Measurements from ENCODE around the gene WWOX. TPM values are rescaled to one million over a fixed set of nuclear protein-coding genes. Genes with fewer than 3 reads are reported as not detected.

Gene WWOX
- total RNA-seq, 4 donors from 2014 or later = 21.4 to 55.6 (median 33.2) TPM

DNA sequence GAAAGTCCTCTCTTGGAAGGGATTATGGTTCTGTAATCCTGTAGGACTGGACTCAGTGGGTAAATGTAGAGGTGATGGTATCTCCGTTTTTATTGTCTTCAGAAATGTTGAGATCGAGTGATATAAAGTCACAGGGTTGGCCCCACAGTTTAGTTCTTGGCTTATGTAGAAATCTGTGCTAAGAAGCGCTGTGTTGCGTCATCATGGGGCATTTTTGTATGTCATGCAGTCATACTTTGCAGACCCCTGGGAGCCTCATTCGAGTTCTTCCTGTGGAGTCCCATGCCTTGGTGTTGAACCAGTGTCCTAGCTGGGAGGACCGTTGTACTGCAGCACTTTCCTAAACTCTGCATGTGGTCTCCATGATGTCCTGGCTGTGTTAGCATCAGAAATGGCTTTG lies 881.4 kb downstream of the WWOX start:
- TF ChIP-seq, protein P1, sequence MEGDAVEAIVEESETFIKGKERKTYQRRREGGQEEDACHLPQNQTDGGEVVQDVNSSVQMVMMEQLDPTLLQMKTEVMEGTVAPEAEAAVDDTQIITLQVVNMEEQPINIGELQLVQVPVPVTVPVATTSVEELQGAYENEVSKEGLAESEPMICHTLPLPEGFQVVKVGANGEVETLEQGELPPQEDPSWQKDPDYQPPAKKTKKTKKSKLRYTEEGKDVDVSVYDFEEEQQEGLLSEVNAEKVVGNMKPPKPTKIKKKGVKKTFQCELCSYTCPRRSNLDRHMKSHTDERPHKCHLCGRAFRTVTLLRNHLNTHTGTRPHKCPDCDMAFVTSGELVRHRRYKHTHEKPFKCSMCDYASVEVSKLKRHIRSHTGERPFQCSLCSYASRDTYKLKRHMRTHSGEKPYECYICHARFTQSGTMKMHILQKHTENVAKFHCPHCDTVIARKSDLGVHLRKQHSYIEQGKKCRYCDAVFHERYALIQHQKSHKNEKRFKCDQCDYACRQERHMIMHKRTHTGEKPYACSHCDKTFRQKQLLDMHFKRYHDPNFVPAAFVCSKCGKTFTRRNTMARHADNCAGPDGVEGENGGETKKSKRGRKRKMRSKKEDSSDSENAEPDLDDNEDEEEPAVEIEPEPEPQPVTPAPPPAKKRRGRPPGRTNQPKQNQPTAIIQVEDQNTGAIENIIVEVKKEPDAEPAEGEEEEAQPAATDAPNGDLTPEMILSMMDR (IDR thresholded peaks at IDR 0.05) = no peak
- no peak for ATAC-seq (ENCODE audit: low FRiP score)
- no peak for DNase-seq (ENCODE audit: low spot score)

DNA sequence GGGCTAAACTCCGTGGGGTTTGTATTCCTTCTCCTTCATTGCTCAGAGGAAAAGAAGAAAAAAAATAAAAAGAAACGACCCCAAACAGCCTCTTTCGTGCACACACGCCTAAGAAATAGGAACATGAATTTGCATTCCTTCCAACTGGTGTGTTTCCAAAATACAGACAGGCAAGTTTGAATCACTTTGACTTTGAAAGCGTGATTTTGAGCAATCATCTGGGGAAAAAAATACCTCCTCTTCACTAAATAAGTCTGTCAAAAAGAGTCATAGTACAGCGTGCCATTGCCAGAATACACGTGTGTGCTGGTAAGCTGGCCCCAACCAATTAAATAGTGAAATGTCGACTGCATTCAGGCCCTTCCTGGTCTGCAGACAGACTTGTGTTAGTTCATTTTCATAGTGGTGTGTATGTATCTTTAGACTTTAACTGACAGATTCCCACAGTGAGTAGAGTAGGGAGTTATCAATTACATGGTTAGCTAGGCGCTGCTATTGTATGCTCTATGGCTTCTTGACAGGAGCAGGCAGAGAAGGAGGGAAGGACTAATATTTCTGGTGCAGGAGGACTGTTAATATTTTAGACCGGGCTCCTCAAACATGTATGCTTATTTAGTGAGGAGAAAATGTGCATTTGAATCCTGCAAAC lies 882.8 kb downstream of the WWOX start:
- DNase-seq (ENCODE audit: low spot score) = no peak
- TF ChIP-seq, protein P1 (IDR thresholded peaks at IDR 0.05) = no peak

DNA sequence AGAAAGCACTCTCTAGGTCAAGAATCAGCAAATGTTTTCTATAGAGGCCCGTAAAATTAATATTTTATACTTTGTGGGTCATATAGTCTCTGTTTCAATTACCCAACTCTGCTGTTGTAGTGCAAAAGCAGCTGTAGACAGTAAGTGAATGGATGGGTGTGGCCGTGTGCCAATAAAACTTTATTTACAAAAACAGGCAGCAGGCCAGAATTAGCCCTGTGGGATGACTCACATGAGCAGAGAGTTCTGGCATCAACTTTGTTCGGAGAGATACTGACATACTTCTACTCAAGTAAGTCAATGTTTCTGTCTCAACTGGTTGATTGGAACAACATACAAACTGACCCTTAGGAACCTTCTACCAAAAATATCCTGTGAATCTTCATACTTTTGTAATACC lies 884.9 kb downstream of the WWOX start:
- TF ChIP-seq, protein P1 (IDR thresholded peaks at IDR 0.05) = no peak
- ATAC-seq (ENCODE audit: low FRiP score) (no peak), DNase-seq (ENCODE audit: low spot score) (no peak)

More for the DNA sequence above, 882.8 kb downstream of the WWOX start:
- ATAC-seq (ENCODE audit: low FRiP score) = peak; percentile 38

DNA sequence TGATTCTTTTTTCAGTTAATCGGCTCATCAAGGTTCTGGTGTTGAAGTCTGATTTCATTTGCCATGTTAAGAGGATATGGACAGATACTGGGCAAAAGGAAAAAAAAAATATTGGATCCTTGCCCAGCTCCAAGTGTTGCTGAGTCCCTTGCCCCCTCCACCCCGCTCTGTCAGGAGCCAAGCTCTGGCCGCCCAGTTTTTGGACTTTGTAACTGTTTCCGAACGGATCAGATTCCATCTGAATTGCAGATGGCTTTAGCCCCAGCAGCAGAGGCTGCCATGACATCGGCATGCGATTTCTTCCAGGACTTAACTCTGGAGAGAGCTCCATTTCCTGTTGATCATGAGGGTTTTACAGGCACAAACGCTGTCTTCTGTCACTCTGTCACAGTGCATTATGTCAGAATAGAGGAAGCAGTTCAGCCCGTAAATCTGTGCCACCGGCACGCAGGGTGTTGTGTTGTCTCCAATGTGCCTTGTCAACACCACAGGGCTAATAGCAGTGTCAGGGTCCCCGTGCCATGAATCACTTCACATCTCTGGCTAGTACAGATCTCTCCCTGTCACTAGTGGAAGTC lies 885.5 kb downstream of the WWOX start:
- DNase-seq (ENCODE audit: low spot score) (no peak), ATAC-seq (ENCODE audit: low FRiP score) (no peak)

DNA sequence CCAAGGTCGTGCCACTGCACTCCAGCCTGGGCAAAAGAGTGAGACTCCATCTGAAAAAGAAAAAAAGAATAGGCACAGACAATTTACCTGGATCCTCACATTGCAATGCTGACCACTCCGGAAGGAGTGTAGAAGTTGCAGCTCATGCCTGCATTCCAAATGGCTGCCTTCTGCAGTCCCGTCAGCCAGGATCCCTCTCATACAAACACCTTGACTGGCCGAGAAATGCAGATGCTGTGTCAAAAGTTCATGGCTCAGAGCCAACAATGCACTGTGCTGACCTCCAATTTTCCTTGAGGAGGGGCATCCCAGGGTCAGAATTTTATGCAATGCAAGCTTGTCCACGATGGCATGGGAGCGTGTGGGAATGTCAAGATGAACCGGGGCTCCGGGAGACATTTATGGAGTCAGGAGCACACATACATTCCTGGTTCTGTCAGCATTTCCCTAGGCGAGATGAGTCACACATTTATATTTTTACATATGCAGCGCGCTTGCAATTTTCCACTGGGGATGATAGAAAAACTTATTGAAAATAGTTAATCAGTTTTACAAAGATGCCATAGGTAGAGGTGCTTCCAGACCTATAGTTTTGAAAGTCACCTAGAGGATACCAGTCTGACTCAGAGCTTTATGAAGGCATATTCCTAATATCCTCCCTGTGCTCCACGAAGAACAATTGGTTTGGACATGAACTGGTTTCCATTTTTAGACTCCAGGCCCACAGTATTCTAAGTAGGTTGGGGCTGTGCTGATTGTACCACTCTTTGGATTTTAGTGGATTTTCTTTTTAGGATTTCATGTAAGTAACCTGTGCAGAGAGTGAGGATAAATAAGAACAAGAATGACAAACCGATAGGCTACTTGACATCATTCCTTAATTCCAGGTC lies 886.5 kb downstream of the WWOX start:
- TF ChIP-seq, protein P1 (IDR thresholded peaks at IDR 0.05) = no peak
- ATAC-seq (ENCODE audit: low FRiP score) (no peak), DNase-seq (ENCODE audit: low spot score) (no peak)

More for the DNA sequence above, 885.5 kb downstream of the WWOX start:
- TF ChIP-seq, protein P1 (IDR thresholded peaks at IDR 0.05) = no peak

DNA sequence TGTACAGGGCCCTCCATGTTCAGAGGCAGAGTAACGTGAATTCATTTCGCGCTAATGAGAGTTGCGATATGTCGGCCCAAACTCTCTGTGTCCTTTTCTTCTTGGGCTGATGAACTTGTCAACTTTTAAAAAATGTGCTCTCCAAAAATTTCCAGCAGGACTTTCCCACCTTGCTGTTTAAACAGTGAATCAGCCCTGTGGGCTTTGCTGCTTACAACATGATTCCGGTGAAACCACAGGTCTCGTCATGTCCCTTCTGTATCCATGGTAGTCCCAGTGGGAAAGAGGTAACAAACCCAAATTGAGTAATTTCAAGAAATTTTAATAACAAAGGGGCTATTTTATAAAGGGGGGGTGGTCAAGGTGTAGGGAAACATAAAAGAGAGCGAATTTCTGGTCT lies 888.2 kb downstream of the WWOX start:
- TF ChIP-seq, protein P1 (IDR thresholded peaks at IDR 0.05) = no peak
- no peak for DNase-seq (ENCODE audit: low spot score)
- ATAC-seq (ENCODE audit: low FRiP score) = no peak
